DOHH2 (cell line): ENCODE measurements around the gene COX4I1.

Experiments used
- H3F3A ChIP-seq: fragments of 200-600 bp; sonication (generic), shearing (Covaris generic); 2 replicates; pipeline ENCODE4 v1.6.0; 2016; ENCODE audit warnings: antibody characterized with exemption, mild to moderate bottlenecking; ENCODE audit not compliant: control insufficient read depth, insufficient read depth
- H3K27ac ChIP-seq: fragments of 200-600 bp; sonication (generic); 2 replicates; pipeline ENCODE4 v1.5.1; 2014; ENCODE audit warnings: low read depth, mild to moderate bottlenecking, low read length, moderate library complexity
- H3K27me3 ChIP-seq: fragments of 200-600 bp; sonication (generic); 2 replicates; pipeline ENCODE4 v1.6.1; 2014; ENCODE audit warnings: mild to moderate bottlenecking, low read length, mixed read lengths; ENCODE audit not compliant: control insufficient read depth
- H3K36me3 ChIP-seq: fragments of 200-600 bp; sonication (generic); 2 replicates; pipeline ENCODE4 v1.6.1; 2014; ENCODE audit warnings: mild to moderate bottlenecking, low read length, moderate library complexity, mixed read lengths; ENCODE audit not compliant: control insufficient read depth
- H3K4me1 ChIP-seq: fragments of 200-600 bp; sonication (generic); 2 replicates; pipeline ENCODE4 v1.6.1; 2014; ENCODE audit warnings: mild to moderate bottlenecking, low read length, mixed read lengths; ENCODE audit not compliant: control insufficient read depth
- H3K4me2 ChIP-seq: fragments of 200-600 bp; sonication (generic); 2 replicates; pipeline ENCODE4 v1.6.0; 2014; ENCODE audit warnings: mild to moderate bottlenecking, low read length, moderate library complexity
- H3K4me3 ChIP-seq: fragments of 200-600 bp; sonication (generic); 2 replicates; pipeline ENCODE4 v1.5.1; 2014; ENCODE audit warnings: mild to moderate bottlenecking, low read length, mixed read lengths
- H3K79me2 ChIP-seq: fragments of 200-600 bp; sonication (generic); 2 replicates; pipeline ENCODE4 v1.6.1; 2014; ENCODE audit warnings: mild to moderate bottlenecking, low read length, mixed read lengths; ENCODE audit not compliant: control insufficient read depth
- H3K9me2 ChIP-seq: fragments of 200-600 bp; sonication (generic); replicated peaks from 2 replicates; pipeline ENCODE4 v1.6.1; 2014; ENCODE audit warnings: mild to moderate bottlenecking, low read length, mixed read lengths; ENCODE audit not compliant: control insufficient read depth
- H3K9me3 ChIP-seq: fragments of 200-600 bp; sonication (generic); 2 replicates; pipeline ENCODE4 v1.6.1; 2014; ENCODE audit warnings: antibody characterized with exemption, low read length, mixed read lengths; ENCODE audit not compliant: control insufficient read depth, insufficient read depth
- H4K20me1 ChIP-seq: fragments of 200-600 bp; sonication (generic); 2 replicates; pipeline ENCODE4 v1.6.0; 2014; ENCODE audit warnings: low read depth, mild to moderate bottlenecking, antibody characterized with exemption, low read length, moderate library complexity; ENCODE audit not compliant: control insufficient read depth, insufficient read depth
- CTCF ChIP-seq: fragments of 200-600 bp; sonication (generic); IDR thresholded peaks from one replicate; pipeline ENCODE4 v1.5.1; 2014; ENCODE audit warnings: antibody characterized with exemption, mild to moderate bottlenecking, low read depth, low read length; ENCODE audit not compliant: poor library complexity, severe bottlenecking
- EZH2phosphoT487 ChIP-seq: fragments of 200-600 bp; sonication (generic); IDR thresholded peaks from 2 replicates; pipeline ENCODE4 v1.6.1; 2017; ENCODE audit warnings: borderline replicate concordance, mild to moderate bottlenecking, antibody characterized with exemption, low read length, moderate library complexity, mixed read lengths

COX4I1 gene

GRCh38 chr16:85768199-85768598 lies 31.3 kb upstream of the COX4I1 start:
- Histone ChIP-seq H3K27me3 (peaks cover 9% of the 10 kb centered on the region; the same call in 1 of the 2 replicates), H3K36me3 (no peaks in the 10 kb centered on the region), H3K4me2 (no peak overlapping the region), H3K4me3 (no peak overlapping the region), H3K9me3 (no peaks in the 10 kb centered on the region), H4K20me1 (no peaks in the 10 kb centered on the region), H3F3A (no peaks in the 10 kb centered on the region; the same call in 1 of the 2 replicates), H3K4me1 (no peaks in the 10 kb centered on the region), H3K9me2 (no peaks in the 10 kb centered on the region), H3K79me2 (no peaks in the 10 kb centered on the region), H3K27ac (no peak overlapping the region)
- no peak for TF ChIP-seq EZH2phosphoT487
- no peak for TF ChIP-seq CTCF

DNA sequence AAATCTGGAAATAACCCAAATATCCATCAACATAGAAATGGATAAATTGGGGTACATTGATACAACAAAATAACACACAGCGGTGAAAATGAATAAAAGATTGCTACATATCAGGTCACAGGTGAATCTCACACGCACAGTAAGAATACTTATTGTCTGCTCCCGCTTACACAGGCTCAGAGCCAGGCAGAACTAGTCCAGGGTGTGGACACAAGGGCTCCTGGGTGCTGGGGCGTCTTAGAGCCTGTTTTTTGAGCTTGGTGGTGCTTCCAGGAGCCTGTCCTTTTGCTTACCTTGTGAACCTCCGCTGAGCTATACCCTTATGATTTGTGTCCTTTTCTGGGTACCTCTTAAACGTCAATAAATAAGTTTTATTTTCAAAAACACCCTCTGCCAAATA lies 28.8 kb upstream of the COX4I1 start:
- Histone ChIP-seq H3K27me3 (peaks cover 5% of the 10 kb centered on the region; the same call in 1 of the 2 replicates), H3K79me2 (no peaks in the 10 kb centered on the region), H3K4me1 (no peaks in the 10 kb centered on the region), H4K20me1 (no peaks in the 10 kb centered on the region), H3K4me2 (no peak overlapping the region), H3K36me3 (no peaks in the 10 kb centered on the region), H3K9me2 (no peaks in the 10 kb centered on the region), H3F3A (no peaks in the 10 kb centered on the region), H3K27ac (no peak overlapping the region), H3K9me3 (no peaks in the 10 kb centered on the region), H3K4me3 (no peak overlapping the region)
- TF ChIP-seq CTCF (no peak), EZH2phosphoT487 (no peak)

- H3K27ac ChIP-seq = no peak overlapping the region
- no peaks in the 10 kb centered on the region for H3K4me1 ChIP-seq
- H4K20me1 ChIP-seq = no peaks in the 10 kb centered on the region
- no peak overlapping the region for H3K4me3 ChIP-seq
- TF ChIP-seq EZH2phosphoT487 = no peak
- no peak for TF ChIP-seq CTCF
- H3K9me2 ChIP-seq = no peaks in the 10 kb centered on the region
- H3F3A ChIP-seq = no peaks in the 10 kb centered on the region
- H3K27me3 ChIP-seq = no peaks in the 10 kb centered on the region
- peaks cover 11% of the 10 kb centered on the region for H3K36me3 ChIP-seq
- H3K9me3 ChIP-seq = no peaks in the 10 kb centered on the region
- no peak overlapping the region for H3K4me2 ChIP-seq
- H3K79me2 ChIP-seq = no peaks in the 10 kb centered on the region
These were observed 26.5 kb upstream of the COX4I1 start for GRCh38 chr16:85773044-85773443.
